Measurements from ENCODE around the gene MSL3.

Gene MSL3

DNA sequence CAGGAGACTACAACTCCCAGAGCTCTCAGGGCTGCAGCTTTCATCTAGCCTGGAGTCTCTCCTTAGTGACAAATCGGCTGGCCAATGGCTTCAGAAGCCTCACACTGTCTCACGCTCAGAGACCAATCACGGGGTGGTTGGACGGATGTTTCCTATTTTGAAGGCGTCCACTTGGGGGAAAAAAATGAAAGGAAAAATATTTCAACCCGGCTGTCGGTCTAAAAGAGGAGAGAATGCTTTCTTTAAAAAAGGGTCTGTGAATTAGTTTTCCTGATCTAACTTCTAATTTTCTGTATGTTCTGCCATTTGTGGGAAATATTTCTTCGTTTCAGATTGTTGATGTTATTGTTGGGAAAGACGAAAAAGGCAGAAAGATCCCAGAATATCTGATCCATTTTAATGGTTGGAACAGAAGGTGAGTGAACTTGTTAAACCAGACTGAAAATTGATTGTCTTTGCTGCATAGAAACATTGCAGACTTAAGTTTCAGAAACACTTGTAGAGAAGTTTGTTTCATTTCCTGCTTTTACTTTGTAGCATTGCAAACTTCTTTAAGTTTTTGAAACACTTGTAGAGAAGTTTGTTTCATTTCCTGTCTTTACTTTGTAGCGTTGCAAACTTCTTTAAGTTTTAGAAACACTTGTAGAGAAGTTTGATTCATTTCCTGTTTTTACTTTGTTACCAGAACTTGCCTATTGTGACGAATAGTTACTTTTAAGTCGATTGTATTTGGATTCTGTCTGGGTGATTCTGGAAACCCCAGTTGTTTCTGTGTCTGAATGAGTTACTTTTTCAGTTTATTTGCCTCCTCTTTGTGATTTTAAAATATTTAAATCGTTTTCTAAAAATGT, 1.6 kb downstream of the MSL3 start:
- DNase-seq: peak; percentile 77

DNA sequence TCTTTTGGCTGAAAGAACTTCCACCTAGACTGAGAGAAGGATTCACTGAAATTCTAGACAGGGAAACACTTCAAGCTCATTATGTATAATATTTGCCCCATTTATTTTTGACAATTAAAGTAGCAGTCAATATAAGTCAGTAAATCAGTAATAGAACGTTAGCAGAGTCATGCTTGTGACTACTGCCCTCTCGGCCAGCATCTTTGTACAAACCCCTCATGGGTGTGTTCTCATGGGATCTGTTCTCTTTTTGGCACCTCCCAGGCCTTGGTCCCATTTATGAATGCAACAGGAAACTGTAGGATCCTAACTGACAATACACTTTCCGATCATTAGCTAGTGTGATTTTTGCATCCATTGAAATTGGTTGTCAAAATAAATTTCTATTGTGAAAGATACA, 2.9 kb downstream of the MSL3 start:
- no peak for DNase-seq

DNA sequence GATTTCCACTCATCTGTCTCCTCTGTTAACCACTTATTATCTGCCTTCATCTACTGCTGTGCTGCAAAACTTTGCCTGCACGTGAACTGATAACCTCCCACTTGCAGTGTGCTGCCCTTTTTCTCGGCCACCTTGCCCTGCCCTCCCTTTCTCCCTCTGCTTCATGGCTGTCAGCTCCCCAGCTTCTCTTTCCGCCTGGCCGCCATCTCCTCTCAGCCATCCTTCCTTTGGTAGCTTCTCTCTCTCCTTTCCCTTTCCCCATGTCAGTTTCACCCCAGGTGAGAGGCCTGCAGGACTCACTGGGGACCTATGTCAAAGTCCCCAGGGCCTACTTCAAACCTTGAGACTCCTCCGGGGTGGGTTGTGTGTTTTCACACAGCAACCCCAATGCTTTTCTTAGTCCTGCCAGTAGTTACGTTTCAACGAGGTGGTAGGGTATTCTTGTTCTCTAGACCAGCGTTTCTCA, 6.6 kb downstream of the MSL3 start:
- DNase-seq: no peak

DNA sequence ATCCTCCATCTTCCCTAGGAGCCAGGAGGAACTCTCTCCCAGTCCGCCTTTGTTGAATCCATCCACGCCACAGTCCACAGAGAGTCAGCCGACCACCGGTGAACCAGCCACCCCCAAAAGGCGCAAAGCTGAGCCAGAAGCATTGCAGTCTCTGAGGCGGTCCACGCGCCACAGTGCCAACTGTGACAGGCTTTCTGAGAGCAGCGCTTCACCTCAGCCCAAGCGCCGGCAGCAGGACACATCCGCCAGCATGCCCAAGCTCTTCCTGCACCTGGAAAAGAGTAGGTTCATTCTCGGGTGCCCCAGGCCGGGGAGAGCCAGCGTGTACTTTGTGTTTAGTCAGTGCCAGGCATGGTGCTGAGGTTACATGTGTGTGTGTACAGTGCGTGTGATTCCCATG, 7.4 kb downstream of the MSL3 start:
- peak; percentile 39 for DNase-seq

DNA sequence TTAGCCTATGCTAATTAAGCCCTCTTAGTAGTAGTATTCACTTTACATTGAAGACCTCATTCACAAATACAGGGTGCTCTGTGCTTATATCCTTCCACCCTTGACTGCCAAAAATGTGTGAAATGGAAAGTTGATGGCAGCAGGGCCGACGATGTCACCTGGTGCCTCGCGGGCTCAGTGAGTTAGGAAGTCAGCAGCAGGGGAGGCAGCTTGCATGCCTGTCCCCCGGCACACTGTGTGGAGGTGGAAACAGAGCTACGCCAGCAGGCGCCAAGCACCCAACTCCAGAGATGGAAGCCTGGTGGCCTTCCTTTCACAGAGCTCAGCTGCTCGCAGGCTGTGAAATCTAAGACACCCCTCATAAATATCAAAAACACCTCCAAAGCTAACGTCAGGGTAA, 8.4 kb downstream of the MSL3 start:
- DNase-seq: peak; percentile 53

DNA sequence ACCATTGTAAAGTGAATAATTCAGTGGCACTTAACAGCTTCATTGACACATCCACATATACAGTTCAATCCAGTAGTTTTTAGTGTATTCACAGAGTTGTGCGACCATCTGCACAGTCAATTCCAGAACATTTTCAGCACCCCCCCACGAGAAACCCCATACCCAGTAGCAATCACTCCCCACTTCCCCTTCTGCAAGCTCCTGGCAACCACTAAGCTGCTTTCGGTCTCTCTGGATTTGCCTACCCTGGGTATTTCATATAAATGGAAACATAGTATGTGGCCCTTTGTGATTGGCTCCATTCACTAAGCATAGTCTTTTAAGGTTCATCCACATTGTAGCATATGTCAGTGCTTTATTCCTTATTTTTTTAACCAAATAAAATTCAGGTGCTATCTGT, 10.0 kb downstream of the MSL3 start:
- no peak for DNase-seq

DNA sequence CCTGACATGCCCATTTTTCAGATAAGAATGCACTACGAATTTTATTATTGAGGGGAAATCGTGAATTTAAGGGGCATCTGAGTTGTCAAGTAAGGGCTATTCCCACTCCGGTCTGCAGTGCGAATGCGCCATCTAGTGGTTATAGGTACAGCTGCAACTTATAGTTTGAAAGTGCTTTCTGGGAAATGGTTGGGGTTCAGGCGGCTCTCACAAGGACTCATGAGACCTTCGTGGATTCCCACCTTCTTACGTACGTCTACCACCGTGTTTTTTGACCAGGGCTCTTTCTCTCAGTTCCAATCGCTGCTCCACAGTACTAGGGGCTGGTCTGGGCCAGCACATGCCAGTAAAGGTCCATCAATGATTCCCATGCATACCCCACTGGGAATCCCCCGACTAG, 12.3 kb downstream of the MSL3 start:
- DNase-seq: peak; percentile 68

DNA sequence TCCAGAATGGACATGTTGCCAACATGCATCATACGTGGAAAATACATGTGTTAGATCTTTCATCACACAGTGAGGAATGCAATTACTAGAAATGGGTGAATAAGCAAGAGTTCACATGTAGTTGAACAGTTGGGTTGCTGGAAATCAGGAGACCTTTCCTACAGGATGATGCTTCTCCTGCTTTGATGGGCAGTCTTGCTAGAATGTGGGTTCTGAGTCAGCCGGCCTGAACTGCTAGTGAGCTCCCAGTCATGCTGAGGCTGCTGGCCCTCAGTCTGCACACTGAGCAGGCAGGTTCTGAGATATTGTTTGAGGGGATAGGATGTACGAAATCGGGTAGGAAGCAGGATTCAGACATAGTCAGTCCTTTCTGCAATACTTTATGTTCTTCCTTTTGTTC, 20.2 kb downstream of the MSL3 start:
- DNase-seq: no peak

DNA sequence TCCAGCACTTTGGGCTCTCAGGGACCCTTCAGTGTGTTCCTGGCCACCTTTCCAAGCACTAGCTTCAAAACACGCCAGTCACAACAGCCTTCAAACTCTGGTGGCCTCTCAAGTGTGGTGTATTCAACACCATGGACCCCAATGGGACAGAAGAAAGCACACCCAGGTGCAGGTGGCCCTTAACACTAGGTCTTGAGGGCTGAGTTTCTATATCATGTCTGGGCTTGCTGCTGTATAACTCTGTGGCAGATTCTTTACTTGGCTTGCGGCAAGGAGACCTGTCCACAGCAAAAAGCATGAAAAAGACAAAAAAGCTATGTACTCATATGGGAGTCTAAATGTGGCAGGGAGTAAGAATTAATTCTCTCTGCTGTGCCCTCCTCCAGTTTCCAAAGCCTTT, 23.1 kb downstream of the MSL3 start:
- no peak for DNase-seq

DNA sequence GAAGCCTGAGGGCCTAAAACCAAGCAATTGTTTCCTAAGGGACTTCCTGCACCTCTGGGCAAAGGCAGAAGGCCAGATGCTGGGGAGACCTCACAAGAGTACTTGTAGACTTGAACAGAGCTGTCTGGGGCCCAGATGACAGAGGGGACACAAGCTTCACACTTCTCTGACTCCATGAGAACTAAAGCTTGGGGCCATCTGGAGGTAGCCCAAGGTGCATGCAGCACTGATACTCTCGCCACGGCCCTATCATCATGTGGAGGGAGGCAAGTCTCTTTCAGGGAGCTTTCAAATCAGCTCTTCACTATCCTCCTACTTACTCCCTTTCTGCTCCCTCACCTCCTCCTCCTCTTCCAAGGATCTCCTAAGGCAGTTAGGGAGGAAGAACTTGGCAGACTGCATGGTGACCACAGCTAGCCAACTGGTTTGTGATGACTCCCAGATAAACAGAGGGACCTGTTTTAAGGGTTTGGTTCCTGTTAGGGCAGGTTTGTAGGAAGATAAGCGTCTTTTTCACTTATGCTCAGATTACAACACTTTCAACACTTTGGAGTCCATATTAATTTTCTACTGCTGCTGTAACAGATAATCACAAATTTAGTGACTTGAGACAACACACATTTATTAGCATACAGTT, 23.8 kb downstream of the MSL3 start:
- DNase-seq: no peak

DNA sequence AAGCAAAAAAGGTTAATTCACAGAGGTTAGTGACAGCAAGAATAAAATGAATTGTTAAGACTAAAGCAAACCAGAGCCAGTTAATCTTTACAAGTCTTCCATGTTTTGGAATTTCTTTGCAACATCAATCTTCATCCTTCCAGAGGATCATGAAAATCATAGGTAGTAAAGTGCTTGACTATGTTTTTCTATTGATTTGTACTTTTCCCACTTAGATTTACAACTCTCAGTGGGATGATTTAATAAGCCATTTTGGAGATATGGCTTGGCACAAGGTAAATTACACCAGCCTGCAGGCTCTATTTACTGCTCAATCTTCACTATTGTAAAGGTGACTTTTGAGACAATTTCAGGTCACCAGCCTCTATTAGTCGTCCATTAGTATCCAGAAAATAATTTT, 26.5 kb downstream of the MSL3 start:
- DNase-seq: no peak

DNA sequence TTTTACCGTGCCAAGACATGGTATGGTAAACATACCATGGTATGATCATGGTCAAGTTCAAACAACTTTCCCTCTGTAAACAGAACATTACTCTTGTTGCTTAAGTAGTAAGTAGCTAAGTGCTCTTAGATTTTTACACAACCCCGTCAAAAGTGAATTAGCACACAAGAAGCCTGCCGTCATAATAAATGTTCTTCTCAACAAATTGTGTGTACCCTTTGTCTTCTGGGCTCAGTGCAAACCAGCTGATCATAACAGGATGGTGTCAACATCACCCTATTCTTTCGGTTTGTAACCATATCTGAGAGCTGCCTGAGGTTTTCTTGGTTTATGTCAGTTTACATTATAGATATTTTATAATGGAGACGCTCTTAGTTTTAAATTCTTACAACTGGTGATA, 28.8 kb downstream of the MSL3 start:
- no peak for DNase-seq

DNA sequence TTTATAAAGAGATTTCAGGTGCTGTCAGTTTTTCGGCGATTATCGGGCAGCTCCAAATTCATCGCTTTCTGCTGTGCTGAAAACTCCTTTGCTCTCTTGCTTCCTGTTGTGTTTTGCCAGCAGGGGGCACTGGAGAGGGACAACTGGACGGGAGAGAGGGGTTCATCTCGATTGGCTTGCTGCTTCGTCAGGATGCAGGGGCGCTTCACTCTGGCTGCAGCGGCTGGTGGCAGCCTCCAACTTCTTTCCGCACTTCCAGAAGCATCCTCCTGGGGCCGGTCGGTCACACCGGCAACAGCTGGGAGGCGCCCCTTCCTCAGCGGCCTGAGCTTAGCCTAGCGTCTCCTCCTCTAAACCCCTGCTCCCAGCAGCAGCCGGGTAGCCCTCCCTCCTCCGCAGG, 29.5 kb downstream of the MSL3 start:
- peak; percentile 85 for DNase-seq

DNA sequence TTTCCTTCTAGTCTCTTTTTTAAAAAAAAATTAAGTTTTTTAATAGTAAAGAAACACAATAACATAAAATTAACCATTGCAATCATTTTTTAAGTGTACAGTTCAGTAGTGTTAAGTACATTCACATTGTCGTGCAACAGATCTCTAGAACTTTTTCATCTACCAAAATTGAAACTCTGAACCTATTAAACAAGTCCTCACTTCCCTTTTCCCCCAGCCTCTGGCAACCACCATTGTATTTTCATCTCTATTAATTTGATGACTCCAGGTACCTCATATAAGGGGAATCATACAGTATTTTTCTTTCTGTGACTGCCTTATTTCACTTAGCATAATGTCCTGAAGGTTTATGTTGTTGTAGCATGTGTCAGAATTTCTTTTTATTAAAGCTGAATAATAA, 31.8 kb downstream of the MSL3 start:
- no peak for DNase-seq

DNA sequence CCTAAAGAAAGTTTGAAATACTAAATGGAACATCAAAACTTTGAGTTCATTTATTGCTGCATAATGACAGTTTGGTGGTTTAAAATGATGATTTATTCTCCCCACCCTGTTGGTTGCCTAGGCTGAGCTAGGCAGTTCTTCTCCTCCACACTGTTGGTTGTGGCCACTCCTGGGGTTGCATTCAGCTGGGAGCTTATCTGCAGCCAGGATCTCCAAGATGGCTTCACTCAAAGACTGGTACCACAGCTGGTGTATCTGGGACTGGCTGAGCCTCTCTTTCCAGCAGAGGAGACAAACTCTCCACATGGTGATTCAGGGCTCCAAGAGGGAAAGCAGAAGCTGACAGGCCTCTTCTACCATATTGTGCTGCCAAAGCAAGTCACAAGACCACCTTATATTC, 33.1 kb downstream of the MSL3 start:
- no peak for DNase-seq

DNA sequence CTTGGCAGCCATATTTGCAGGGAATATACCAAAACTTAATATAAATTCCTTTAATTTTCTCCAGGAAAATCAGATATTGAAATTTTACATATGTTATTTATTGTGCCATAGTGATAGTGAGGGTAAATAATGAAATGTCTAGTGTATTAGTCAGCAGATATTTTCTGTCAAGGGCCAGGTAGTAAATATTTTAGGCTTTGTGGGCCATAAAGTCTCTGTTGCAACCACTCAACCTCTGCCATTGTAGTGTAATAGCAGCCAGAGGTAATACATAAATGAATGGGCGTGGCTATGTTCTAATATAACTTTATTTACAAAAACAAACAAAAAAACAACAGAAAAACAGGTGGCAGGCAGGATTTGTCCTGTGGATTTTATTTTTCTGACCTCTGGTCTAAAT, 33.5 kb downstream of the MSL3 start:
- no peak for DNase-seq

DNA sequence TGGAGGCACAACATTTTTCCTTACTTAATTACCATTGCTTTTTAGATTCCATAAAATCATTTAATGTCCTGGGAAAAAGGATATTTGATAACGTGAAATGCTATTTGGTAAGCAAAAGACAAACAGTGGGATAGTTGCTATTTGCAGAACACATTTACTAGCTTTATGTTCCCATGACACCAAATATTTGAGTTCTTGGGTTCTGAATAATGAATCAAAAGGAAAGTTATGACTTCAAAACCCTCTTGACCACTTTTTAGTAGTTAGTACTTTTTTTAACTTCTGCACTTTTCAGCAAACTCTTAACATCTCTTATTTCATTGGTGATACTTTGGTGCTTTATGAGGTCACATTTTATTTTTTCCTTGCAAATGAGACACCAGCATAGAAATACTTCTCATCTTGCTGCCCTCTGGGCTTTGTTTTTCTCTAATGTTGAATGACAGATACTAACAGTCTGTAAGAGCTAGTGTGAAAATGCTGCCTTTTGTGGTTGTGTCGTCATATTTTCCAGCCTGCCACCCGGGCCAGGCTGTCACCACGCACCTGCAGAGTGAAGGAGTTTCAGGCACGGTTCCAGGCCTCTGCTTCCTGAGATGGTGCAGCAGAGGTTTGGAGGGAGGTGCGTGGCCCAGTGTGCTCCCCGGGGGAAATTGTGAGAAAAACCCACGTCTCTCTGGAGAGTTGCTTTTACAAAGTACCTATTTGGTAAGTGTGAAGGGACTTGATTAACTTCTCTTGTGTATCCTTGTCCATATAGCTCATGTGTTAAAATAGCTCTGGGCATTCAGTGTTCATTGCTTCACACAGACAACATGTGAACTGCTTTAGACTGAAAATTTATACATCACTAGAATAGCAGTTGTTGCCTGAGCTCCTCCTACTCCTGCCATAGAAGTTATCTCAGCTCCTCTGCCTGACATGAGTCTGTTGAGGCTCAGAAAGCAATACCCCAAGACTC, 34.7 kb downstream of the MSL3 start:
- peak; percentile 67 for DNase-seq

DNA sequence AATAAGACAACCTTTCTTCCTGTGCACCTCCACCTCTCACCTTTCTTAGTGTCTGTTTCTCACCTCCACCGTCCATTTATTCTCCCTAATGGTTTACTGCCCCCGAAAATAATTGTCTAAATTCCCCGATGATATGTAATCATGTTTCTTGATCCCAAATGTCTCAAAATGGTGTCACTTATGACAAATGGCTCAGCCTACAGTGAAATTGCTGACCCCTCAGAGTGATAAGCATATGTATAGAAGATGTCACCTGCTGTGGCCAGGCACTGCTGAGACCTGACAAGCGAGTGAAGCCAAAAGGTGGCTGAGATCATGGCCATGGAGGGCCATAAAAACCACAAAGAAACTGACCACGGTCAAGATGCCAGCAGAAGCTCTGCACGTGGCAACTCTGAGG, 35.7 kb downstream of the MSL3 start:
- no peak for DNase-seq

DNA sequence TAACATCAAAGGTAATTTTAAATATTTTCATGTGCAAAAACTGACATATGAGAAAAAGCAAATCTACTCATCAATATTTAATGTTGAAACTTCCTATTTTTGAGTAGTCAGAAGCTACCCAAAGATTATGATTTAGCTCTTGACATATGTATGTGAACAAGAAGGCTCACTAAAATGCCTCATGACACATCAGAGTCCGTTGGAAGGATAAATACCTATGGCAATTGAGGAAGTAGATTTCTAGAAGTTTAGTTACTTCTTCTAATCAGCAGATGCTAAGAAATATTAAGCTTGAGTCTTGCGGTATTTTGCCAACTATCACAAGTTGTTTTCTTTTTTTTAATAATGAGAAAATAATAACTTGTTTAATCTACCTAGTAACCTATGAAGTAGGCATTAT, 55.3 kb downstream of the MSL3 start:
- no peak for DNase-seq
